Upper lobe of left lung (tissue), 4 donors: Measurements from ENCODE around the gene RAP2A.

Experiments used
- CTCF ChIP-seq, 6 experiments: fragments of 450-650 bp in 4 of 6; fragments of 200-600 bp in 2 of 6; sonication (generic) in 2 of 6; IDR thresholded peaks; one replicate each; pipeline ENCODE4 v1.5.1; 2016 to 2019; ENCODE audit warnings: antibody characterized with exemption in 6 of 6
- POLR2A ChIP-seq, 4 donors: fragments of 450-650 bp; IDR thresholded peaks; one replicate each; pipeline ENCODE4 v1.5.1; 2016 to 2017; ENCODE audit warnings: antibody characterized with exemption in 4 of 4, mild to moderate bottlenecking in 2 of 4

DNA sequence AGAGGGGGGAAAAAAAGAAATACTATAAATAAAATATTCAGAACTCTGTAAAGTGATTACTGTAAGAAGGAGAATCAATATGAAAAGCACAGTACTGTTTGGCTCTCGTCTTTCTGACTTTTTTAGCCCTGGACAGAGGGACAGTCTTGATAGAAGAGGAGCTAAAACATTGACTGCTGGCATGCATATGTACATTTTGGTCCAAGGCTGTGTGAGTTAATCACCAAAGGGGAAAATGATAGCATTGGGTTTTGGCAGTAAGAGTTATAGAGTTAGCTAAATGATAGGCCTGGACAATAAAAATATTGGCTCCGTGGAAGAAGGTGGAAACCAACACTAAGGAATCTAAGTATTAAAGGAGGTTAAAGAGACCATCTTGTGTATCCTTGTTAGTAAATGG lies 50.3 kb downstream of the RAP2A start:
- TF ChIP-seq POLR2A (IDR thresholded peaks at IDR 0.05): no peak
- TF ChIP-seq CTCF (IDR thresholded peaks at IDR 0.05): no peak
